ENCODE measurements around the gene ZBTB9.

The ZBTB9 gene

DNA sequence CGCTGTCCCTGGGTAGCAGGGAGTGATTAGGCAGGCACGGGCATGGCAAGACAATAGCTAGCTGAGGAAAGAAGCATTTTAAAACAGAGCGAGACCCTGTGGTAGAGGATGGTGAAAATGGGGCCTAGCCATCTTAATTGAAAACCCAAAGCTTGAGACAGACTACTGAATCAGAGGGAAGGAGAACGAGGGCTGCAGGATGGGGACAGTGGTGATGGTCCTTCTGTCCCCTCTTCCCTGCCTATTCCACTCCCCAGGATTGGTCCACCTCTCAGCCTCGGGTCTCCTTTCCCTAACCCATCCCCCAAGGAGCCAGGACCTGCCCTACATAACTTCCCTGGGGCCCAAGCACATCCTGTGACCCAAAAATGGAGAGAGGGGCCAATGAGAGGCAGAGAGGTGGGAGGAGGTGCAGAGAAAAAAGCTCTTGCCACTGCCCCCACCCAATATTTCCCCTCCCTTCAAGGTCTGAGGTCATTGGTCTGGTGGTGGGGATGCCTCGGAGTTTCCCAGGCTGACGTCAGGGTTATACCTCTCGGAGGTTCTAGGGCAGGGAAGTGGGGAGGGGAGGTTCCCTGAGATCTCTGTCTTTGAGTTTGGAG, 35.6 kb upstream of the ZBTB9 start:
- no peak for DNase-seq (ENCODE audit: low read depth in 2 of 2, low spot score in 1 of 2)

DNA sequence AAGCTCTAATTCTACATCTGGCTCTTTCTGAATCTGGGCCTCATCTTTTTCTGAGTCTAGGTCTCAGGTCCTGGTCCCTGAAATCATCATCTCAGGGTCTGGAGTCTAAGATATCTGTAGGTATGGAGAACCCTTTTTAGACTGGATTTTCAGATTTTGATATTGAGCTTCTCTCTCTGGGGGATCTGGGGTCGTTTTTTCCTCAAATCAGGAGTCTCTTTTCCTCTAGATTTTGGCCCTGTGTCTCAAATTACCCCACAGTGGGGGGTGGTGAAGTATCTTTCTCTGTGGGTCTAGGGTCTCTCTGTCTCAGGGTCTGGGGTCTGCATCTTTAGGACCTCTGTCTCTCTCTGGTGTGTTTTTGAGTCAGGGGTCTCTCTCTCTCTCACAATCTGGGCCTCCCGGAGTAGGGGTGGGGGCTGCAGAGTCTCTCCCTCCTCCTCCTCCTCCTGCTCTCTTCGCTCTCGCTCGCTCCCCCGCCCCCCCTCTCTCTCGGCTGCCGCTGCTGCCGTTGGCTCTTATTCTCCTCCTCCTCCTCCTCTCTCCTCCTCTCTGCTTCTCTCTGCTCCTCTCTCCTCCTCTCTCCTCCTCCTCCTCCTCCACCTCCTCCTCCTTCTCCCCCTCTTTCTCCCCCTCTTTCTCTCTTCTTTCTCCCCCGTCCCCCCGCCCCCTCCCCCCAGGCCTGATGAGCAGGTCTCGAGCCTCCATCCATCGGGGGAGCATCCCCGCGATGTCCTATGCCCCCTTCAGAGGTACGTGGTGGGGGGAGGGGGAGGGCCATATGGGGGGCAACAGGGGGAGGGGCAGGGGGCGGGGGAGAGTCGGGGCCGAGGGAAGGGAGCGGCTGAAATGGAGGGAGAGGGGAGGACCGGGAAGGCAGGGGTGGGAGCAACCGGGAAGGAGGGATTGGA, 34.5 kb upstream of the ZBTB9 start, which contains the start of gene SYNGAP1:
SYNGAP1 (plus strand) TSS at position 486 of the 911 bp plus-strand sequence; CDS start at position 686, 200 bp downstream.
- no peak for DNase-seq (ENCODE audit: low read depth in 2 of 2, low spot score in 1 of 2)

DNA sequence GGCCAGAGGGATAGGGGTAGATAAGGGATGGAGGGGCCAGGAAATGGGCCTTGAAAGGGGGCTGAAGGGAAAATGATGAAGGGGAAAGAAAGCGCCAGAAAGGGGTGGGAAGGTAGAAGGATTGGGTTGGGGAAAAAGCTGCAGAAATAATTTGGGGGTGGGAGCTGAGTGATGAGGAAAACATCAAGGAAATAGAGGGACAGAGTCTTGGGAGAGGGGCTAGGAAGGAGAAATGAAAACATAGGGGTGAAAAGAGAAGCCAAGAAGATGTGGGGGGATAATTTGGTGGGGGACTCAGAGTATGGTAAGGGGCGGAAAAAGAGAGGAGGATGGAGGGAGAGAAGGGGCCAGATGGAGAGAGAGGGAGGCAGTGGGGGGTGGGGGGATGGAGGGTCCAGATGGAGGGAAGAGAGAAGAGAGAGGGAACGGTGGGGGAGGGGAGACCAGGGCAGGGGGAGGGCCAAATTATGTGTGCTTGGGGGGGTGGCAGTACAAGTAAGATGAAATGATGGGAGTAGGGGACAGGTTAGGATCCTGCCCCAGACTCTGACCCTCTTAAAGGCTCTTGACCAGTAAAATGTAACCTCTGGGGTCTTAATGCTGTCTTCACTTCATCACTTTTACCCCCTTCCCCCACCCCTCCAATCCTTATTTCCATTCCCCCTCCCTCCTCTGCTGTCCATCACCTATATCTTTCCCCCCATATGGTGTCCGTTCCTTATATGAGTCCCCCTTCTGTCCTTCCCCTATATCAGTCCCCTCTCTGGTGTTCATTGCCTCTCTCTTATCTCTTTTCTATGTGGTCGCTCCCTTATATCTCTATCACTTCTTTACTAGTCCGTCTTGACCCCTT, 33.7 kb upstream of the ZBTB9 start:
- DNase-seq (ENCODE audit: low read depth in 2 of 2, low spot score in 1 of 2): no peak

DNA sequence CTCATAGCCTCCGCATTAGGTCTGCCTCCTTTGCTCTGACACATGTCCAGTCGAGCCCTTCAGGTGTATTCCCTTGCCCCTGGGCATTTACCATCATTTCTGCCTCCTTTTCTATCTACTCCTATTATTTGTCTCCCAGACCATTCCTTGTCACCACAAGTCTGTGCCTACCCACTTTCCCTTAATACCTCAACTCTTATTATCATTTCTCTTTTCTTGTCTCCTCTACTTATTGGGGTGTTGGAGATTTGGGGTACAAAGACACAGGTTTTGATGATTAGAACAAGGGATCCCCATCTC, 33.1 kb upstream of the ZBTB9 start:
- DNase-seq (ENCODE audit: low read depth in 2 of 2, low spot score in 1 of 2): no peak

DNA sequence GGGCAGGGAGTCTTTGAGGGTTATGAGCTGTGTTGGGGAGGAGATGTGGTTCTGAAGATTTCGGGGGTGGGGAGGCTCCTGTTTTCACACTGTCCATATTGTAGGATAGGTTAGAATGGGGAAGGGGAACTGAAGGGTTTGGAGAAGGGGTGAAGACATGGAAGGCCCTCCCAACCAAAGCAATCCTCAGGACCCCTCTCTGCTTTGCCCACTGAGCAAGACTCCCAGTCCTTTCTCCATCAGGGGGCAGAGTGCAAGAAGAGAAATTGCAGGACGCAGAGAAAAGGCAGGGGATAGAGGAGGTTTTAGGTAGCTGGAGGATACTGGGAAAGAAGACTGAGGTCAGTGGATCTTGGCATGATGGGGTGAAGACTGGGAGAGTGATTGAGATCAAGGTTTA, 30.6 kb upstream of the ZBTB9 start:
- no peak for DNase-seq (ENCODE audit: low read depth in 2 of 2, low spot score in 1 of 2)

DNA sequence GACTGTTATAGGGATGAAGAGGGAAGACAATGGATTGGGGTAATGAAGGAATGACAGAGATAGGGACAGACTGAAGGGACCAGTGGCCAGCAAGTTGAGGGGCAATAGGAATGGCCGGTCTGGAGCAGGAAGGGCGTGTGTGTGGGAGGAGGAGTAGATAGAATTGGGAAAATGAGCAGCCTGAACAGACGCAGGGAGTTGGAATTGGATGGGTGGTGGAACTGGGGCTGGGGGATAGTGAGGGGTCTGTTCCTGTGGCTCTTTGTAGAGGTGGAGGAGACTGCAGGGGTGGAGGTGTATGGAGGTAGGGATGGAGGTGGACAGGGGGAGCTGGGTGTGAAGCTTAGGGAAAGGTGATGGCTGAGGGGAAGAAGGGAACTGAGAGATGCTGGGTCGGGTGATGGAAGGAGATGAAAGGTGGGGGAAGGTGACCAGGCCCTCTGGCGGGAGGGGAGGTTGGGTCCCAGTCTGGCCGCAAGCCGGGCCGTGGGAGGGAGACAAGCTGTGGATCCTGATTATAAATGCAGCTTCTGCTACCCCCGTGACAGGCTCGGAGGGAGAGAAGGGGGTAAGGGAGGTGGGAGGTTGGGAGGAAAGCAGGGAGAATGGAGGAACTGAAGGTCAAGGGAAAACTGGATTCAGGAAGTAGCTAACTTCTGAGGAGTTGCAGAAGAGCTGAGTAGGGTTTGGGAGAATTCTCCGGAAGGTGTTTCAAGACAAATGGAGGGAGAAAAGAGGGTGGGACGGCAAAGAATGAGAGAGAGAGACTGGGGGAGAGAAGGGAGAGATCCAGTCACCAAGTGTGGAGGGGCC, 29.3 kb upstream of the ZBTB9 start:
- no peak for DNase-seq (ENCODE audit: low read depth in 2 of 2, low spot score in 1 of 2)

GRCh38 chr6:33425668-33426577, 28.5 kb upstream of the ZBTB9 start:
- peak; percentile 60 to 67 for DNase-seq (ENCODE audit: low read depth in 2 of 2, low spot score in 1 of 2)

DNA sequence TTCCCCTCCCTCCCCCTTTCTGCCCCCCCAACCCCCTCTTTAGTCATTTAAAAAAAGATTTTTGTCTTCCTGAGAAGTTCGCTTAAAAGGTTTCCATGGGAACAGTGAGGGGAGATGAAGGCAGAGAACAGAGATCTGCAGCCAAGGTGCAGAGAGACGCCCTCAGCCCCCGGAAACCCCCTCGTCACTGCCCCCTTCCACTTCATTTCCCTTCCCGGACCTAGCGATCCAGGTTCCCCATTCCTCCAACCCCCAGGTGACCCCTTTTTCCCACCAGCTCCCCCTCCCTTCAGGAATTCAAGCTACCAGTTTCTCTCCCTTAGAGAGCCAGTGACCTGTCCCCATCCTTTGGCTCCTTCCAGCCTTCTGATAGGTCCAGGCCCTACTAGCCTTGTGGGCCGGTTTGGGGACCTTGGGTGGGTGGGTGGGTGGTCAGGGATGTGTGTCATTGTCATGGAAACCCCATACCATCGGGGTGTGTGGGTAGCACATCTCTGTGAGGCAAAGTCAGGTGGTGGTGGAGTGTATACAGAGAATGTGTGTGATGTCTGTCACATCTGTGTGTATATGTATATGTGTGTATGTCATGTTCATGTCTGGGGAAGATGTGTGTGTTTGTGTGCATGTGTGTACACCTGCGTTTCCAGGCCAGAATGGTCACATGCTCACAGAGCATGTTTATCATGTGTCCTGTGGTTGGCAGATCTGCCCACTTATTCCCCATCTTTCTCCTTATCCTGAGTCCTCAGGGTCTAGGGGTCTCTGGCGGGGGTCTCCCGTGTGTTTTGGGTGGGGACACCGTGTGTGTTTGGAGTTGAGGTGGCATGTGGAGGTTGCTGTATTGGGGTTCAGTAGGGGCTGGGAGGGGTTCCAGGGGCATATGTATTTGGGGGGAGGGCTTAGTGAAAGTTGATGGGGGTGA, 27.5 kb upstream of the ZBTB9 start:
- no peak for DNase-seq (ENCODE audit: low read depth in 2 of 2, low spot score in 1 of 2)

- DNase-seq (ENCODE audit: low read depth in 2 of 2, low spot score in 1 of 2): no peak
Measured at GRCh38 chr6:33427585-33428223, 26.7 kb upstream of the ZBTB9 start.

DNA sequence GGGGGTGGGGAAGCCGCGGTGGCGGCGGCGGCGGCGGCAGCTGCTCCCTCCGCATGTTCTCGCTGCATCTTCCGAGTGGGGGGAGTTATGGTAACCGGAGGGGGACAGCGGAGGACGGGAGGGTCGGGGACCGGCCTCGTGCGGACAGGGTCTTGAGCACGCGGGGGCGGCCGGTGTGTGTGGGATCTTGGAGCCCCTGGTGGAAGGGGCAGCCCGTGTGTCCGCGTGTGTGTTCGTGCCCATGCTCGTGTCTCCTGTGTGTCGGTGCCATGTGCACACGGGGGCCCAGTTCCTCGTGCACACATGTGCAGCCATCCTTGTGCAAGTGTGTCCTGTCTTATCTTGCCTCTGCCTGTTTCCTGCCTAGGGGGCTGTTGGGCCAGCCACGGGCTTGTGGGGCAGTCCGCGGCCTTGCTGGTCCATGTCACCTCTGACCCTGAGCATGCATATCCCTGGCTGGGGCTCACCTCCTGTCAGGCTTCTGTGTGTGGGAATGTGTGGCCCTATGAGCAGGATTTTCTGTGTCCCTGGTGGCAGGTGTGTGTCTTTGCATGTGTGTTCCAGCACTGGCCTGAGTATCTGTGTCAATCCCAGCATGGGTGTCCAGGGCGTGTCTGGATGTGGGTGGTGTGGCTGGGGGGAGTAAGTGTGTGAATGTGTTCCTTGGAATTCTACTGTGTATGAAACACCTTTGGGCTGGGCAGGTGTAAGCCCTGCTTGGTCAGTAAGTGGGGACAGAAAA, 26.0 kb upstream of the ZBTB9 start:
- DNase-seq (ENCODE audit: low read depth in 2 of 2, low spot score in 1 of 2): no peak

GRCh38 chr6:33428966-33429749, 25.2 kb upstream of the ZBTB9 start:
- DNase-seq (ENCODE audit: low read depth in 2 of 2, low spot score in 1 of 2): no peak

DNA sequence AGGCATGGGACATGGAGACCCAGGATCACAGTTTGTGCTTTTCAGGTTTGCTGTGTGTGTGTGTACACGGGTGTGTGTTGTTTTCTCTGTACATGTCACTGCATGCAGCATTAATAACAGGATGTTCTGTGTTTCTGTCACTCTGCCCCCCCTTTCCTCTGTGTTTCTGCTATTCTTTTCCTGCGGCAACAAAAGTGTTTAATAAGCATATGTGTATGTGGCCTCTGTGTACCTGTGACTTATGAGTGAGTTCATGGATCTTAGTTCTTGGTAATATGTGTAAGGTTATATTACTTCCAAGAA, 24.7 kb upstream of the ZBTB9 start:
- no peak for DNase-seq (ENCODE audit: low read depth in 2 of 2, low spot score in 1 of 2)

- DNase-seq (ENCODE audit: low read depth in 2 of 2, low spot score in 1 of 2): no peak
Measured at GRCh38 chr6:33430334-33430733, 24.0 kb upstream of the ZBTB9 start.

DNA sequence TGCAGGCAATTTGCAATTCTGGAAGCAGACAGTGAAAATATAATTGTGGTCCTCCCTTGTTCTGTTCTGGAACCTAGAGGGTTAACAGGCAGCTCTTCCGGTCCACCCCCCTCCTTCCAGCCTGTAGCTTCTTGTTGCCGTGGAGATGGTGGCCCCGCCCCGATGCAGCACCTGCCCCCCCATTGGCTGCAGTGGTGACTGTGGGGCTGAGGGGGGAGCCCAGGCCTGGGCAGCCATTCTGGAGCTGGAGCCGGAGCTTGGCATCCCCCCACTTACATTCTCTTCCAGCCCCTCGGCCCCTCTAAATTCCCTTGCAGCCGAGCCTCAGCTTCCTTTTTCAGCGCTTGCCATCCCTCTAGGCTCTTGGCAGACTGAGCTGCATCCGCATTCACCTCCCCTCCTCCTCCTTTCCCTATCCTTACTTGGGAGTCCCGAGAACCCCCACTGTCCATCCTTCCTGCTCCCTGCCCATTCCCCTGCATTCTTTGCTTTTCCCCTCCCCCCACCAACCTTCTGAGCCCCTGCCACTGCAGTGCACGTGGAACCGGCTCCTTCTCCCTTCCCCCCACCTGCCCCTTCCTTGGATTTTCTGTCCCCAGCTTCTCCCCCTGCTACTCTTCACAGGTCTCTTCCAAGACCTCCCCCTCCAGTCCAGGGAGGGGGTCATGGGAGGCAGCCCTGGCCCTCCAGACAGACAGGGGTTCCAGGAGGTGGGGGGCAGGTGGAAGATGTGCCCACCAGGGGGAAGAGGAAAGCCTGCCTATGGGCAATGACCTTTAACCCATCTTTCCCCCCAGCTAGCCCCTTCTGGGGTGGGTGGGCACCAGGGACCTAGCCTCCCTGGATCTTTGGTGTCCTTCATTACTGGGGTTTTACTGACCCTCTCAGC, 23.1 kb upstream of the ZBTB9 start:
- peak; percentile 62 to 69 for DNase-seq (ENCODE audit: low read depth in 2 of 2, low spot score in 1 of 2)

GRCh38 chr6:33431880-33432541, 22.4 kb upstream of the ZBTB9 start:
- no peak for DNase-seq (ENCODE audit: low read depth in 2 of 2, low spot score in 1 of 2)

GRCh38 chr6:33432546-33432945, 21.8 kb upstream of the ZBTB9 start:
- DNase-seq (ENCODE audit: low read depth in 2 of 2, low spot score in 1 of 2): no peak

All from stimulated activated CD8-positive, alpha-beta memory T cell treated with anti-CD3 and anti-CD28 coated beads, Interleukin-4, amount 100 ng/mL, for 1 hour (primary cell).